GM12878 (cell line): Measurements from ENCODE around the gene CILP2. TPM values are rescaled to one million over a fixed set of nuclear protein-coding genes. Genes with fewer than 3 reads are reported as not detected.

Experiments
- ATAC-seq: fragments of 200-7000 bp; cut with Tn5 transposase; 3 replicates; pipeline ENCODE4 v1.9.1; 2020; ENCODE audit warnings: mild to moderate bottlenecking, moderate library complexity
- BruUV-seq: library from RNA; stranded (reverse); fragments of 400-500 nt; replicated peaks from 2 replicates; lab custom pipeline; 2021; lab: Mats Ljungman, UMichigan
- CTCF ChIA-PET: fragments of 300-600 bp; sonication (Branson Sonifier 250); formaldehyde crosslinking; extraction: SDS; loops from one replicate; lab custom pipeline; 2021; ENCODE audit warnings: inconsistent platforms; lab: Yijun Ruan, JAX
- POLR2A ChIA-PET: fragments of 350-600 bp; formaldehyde crosslinking; extraction: SDS; loops from one replicate; lab custom pipeline; 2021; ENCODE audit warnings: inconsistent platforms; lab: Charles Lee
- RAD21 ChIA-PET: fragments of 300-600 bp; sonication (Branson Sonifier 250); formaldehyde crosslinking; loops from one replicate; lab custom pipeline; 2023; ENCODE audit warnings: antibody characterized with exemption; ENCODE audit not compliant: unreplicated experiment; lab: Charles Lee
- SMC1A ChIA-PET: fragments of 300-600 bp; sonication (Branson Sonifier 250); formaldehyde crosslinking; loops from one replicate; lab custom pipeline; 2023; ENCODE audit not compliant: unreplicated experiment, uncharacterized antibody; lab: Charles Lee
- DNase-seq: peaks from one replicate; pipeline ENCODE4 v3.0.0-alpha.2; 2011; ENCODE audit warnings: low read depth, low spot score
- FAIRE-seq: peaks from 3 replicates; lab custom pipeline; 2011; peaks lifted over from hg19 to GRCh38; lab: Jason Lieb, UNC
- H2AFZ ChIP-seq: 2 replicates; pipeline ENCODE4 v1.6.0; 2011; ENCODE audit warnings: low read depth, low read length, control low read depth; ENCODE audit not compliant: control insufficient read depth
- H3K27ac ChIP-seq: 2 replicates; pipeline ENCODE4 v1.5.1; 2011; ENCODE audit warnings: control low read depth; ENCODE audit not compliant: control insufficient read depth, insufficient read depth
- H3K27me3 ChIP-seq, 2 experiments: replicated peaks in 1 of 2; 2 replicates each; pipeline versions ENCODE4 v1.6.0 to v1.6.1; 2011; ENCODE audit warnings: low read length in 1 of 2; ENCODE audit not compliant: control insufficient read depth in 2 of 2, insufficient read depth in 2 of 2
- H3K36me3 ChIP-seq, 2 experiments: 2 replicates each; pipeline ENCODE4 v1.5.1; 2011; ENCODE audit warnings: low read length in 1 of 2; ENCODE audit not compliant: control insufficient read depth in 2 of 2, insufficient read depth in 2 of 2
- H3K4me1 ChIP-seq: 2 replicates; pipeline ENCODE4 v1.6.1; 2011; ENCODE audit warnings: mild to moderate bottlenecking, low read length, moderate library complexity, mixed read lengths; ENCODE audit not compliant: control insufficient read depth, insufficient read depth
- H3K4me2 ChIP-seq: 2 replicates; pipeline ENCODE4 v1.6.0; 2011; ENCODE audit warnings: control low read depth; ENCODE audit not compliant: control insufficient read depth, insufficient read depth
- H3K4me3 ChIP-seq: fragments of 200-600 bp; sonication (generic); 2 replicates; pipeline ENCODE4 v1.5.1; 2016
- H3K79me2 ChIP-seq: 2 replicates; pipeline ENCODE4 v1.6.0; 2011; ENCODE audit warnings: low read length; ENCODE audit not compliant: control insufficient read depth, insufficient read depth
- H3K9ac ChIP-seq: 2 replicates; pipeline ENCODE4 v1.8.0; 2011; ENCODE audit warnings: low read length, control low read depth, mixed read lengths; ENCODE audit not compliant: control insufficient read depth, insufficient read depth
- H3K9me3 ChIP-seq: replicated peaks from 3 replicates; pipeline ENCODE4 v1.5.1; 2011; ENCODE audit warnings: mild to moderate bottlenecking, low read length; ENCODE audit not compliant: control insufficient read depth, insufficient read depth
- H4K20me1 ChIP-seq: 2 replicates; pipeline ENCODE4 v1.6.0; 2011; ENCODE audit not compliant: control insufficient read depth, insufficient read depth
- ATF3 ChIP-seq: IDR thresholded peaks from 2 replicates; pipeline ENCODE4 v1.6.1; 2011; ENCODE audit warnings: low read depth, mild to moderate bottlenecking, low read length, moderate library complexity, borderline replicate concordance; ENCODE audit errors: extremely low read depth
- BCL11A ChIP-seq: IDR thresholded peaks from 2 replicates; pipeline ENCODE4 v1.6.1; 2011; ENCODE audit warnings: low read depth, low read length
- BCL3 ChIP-seq: IDR thresholded peaks from 2 replicates; pipeline ENCODE4 v1.6.1; 2011; ENCODE audit warnings: borderline replicate concordance, low read depth, mild to moderate bottlenecking, moderate library complexity, low read length; ENCODE audit not compliant: insufficient read depth, poor library complexity, severe bottlenecking
- BHLHE40 ChIP-seq, 2 experiments: fragments of 450-650 bp in 1 of 2; IDR thresholded peaks; 2 replicates each; pipeline ENCODE4 v1.6.1; 2011 to 2017; ENCODE audit warnings: low read depth in 2 of 2, borderline replicate concordance in 1 of 2, improper control_type of control experiment in 1 of 2, low read length in 1 of 2, mild to moderate bottlenecking in 1 of 2
- CREM ChIP-seq: IDR thresholded peaks from 2 replicates; pipeline ENCODE4 v1.6.1; 2014; ENCODE audit warnings: antibody characterized with exemption, low read depth
- GATAD2B ChIP-seq: fragments of 450-650 bp; conservative IDR thresholded peaks from 2 replicates; pipeline ENCODE4 v1.6.1; 2017; ENCODE audit warnings: low read depth, mild to moderate bottlenecking, moderate library complexity
- HCFC1 ChIP-seq: fragments of 150-350 bp; IDR thresholded peaks from 2 replicates; pipeline ENCODE4 v1.6.1; 2014; ENCODE audit warnings: low read length
- MEF2A ChIP-seq: IDR thresholded peaks from 2 replicates; pipeline ENCODE4 v1.6.1; 2011; ENCODE audit warnings: low read depth, mild to moderate bottlenecking, low read length, moderate library complexity; ENCODE audit not compliant: insufficient read depth
- POLR2AphosphoS2 ChIP-seq: IDR thresholded peaks from 2 replicates; pipeline ENCODE4 v1.6.1; 2011; ENCODE audit warnings: low read depth, mild to moderate bottlenecking, low read length, improper control_type of control experiment, moderate library complexity
- SIN3A ChIP-seq: IDR thresholded peaks from 2 replicates; pipeline ENCODE4 v1.6.1; 2012; ENCODE audit warnings: low read depth, low read length, improper control_type of control experiment
- SKIL ChIP-seq: fragments of 450-650 bp; IDR thresholded peaks from 2 replicates; pipeline ENCODE4 v1.6.1; 2017; ENCODE audit warnings: mild to moderate bottlenecking, low read depth, inconsistent platforms; ENCODE audit not compliant: poor library complexity, severe bottlenecking
- SUZ12 ChIP-seq: fragments of 200-600 bp; sonication (generic); IDR thresholded peaks from one replicate; pipeline ENCODE4 v1.6.1; 2018; ENCODE audit warnings: antibody characterized with exemption, mild to moderate bottlenecking; ENCODE audit not compliant: unreplicated experiment
- whole genome bisulfite sequencing: methylation state at CpG from one replicate; pipeline ENCODE4 v1.1.6; 2016; ENCODE audit warnings: low lambda C conversion rate; ENCODE audit not compliant: insufficient replicate concordance, insufficient coverage; ENCODE audit errors: missing lambda C conversion rate; 5-methylcytosine and 5-hydroxymethylcytosine counted together
- in situ Hi-C: fragments of 300-500 bp; cut with MboI; formaldehyde crosslinking; loops from 9 replicates; pipeline ENCODE4 v1.14.3; 2018; ENCODE audit warnings: mixed read lengths
- intact Hi-C: fragments of 100-400 bp; cut with micrococcal nuclease; formaldehyde crosslinking; loops from one replicate; pipeline ENCODE4 v1.14.2; 2022; ENCODE audit not compliant: unreplicated experiment
- polyA plus RNA-seq, 11 experiments: library from polyadenylated mRNA; depleted of rRNA in 4 of 11; unstranded in 6 of 11; stranded (reverse) in 5 of 11; fragments of >200 nt; fragmentation: Nextera tagmentation in 4 of 11; fragmentation: Illumina TruSeq in 1 of 11; extraction: Ambion mirVana in 4 of 11; extraction: Trizol in 1 of 11; gene quantifications; 1 replicate in 1 of 11; 2 replicates in 10 of 11; pipeline versions ENCODE4 v1.2.1 to v1.2.3, GENCODE V29; 2011 to 2016; ENCODE audit warnings: inconsistent platforms in 2 of 11, missing spikeins in 2 of 11, low read depth in 1 of 11
- total RNA-seq, 4 experiments: library from RNA; depleted of rRNA in 3 of 4; stranded (reverse); fragments of >200 nt in 3 of 4; fragmentation: Illumina TruSeq in 1 of 4; extraction: Trizol in 1 of 4; gene quantifications; 2 replicates each; pipeline versions ENCODE4 v1.2.1 to v1.2.3, GENCODE V29; 2013 to 2021

The CILP2 gene
- total and polyA plus RNA-seq, 10 of the 15 experiments (the other 5 are each of a cell fraction or from before 2014, with no cell fraction given) = 0.05 to 0.08 (median 0.06) TPM; not detected in 6

DNA sequence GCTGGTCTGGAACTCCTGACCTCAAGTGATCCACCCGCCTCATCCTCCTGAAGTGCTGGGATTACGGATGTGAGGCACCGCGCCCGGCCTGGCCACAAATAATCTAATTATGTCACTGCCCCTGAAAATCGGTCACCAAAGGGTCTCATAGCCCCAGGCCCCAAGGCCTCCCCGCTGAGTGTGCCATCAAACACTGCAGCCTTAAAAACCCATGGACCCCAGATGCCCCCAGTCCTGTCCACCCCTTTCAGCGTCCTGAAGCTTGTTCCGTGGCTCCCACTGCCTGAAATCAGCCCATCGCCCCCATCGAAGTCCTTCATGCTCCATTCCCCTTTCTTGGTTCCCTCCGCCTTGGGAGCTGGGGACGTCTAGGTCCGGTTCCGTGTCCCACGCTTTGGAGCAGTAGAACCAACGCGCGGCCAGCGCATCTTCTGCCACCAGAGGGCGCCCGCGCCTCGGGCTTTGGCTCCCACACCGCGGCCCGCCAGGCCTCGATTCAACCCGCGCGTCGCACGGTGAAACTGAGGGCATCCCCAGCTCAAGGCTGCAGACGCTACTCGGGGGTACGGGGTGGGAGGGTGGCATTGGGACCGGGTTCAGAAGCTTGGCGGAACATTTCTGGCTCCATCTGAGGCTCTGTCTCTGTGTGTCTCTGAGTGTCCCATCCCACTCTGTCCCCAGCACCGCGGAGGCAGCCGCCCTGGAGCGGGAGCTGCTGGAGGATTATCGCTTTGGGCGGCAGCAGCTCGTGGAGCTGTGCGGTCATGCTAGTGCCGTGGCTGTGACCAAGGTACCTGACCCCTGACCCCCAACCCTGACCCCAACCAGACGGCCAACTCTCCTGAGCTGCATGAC, 5.9 kb upstream of the CILP2 start (continued):
- TF ChIP-seq BHLHE40 (IDR thresholded peaks at IDR 0.05; ENCODE audit: borderline replicate concordance in 1 of 2, low read depth in 2 of 2, low read length in 1 of 2) (0 out of 4 replicates have a peak, but pooled peaks of 1 of the 2 experiments have one; percentile 21), POLR2AphosphoS2 (no peak), HCFC1 (no peak), GATAD2B (no peak)

- Histone ChIP-seq H3K79me2 (no peaks in the 10 kb centered on the region), H3K27me3 (no peaks in the 10 kb centered on the region), H3K4me2 (no peak overlapping the region), H3K9me3 (no peaks in the 10 kb centered on the region), H3K4me3 (no peak overlapping the region), H3K4me1 (no peaks in the 10 kb centered on the region), H2AFZ (no peak overlapping the region), H4K20me1 (no peaks in the 10 kb centered on the region), H3K27ac (no peak overlapping the region), H3K36me3 (peaks cover 3 to 7% of the 10 kb centered on the region in 2 experiments), H3K9ac (no peak overlapping the region)
- BruUV-seq = no TSS peak
- ChIA-PET SMC1A (interaction anchor here (0.7 to 2.3 kb wide), 10 partner anchors 17 to 427 kb away, joined by 3 to 21 read pairs (median 5); partner anchors contain the start of genes GMIP, NDUFA13 and TSSK6), CTCF (interaction anchor here (0.7 to 3.6 kb wide), 23 partner anchors 8 to 426 kb away, joined by 3 to 50 read pairs (median 4); partner anchors contain the start of genes GMIP, NDUFA13 and PBX4), POLR2A (no interaction called here), RAD21 (interaction anchor here (0.6 to 3.5 kb wide), 9 partner anchors 14 to 129 kb away, joined by 3 to 22 read pairs (median 6); partner anchors contain the start of gene GMIP)
- in situ Hi-C loops (loop anchor here (25.0 kb wide), 4 partner anchors 879 to 1504 kb away; partner anchors contain the start of genes ZNF66 and ZNF737), intact Hi-C loops (loop anchor here (1.0 kb wide), 2 partner anchors 110 to 426 kb away; partner anchors contain the start of gene GMIP)
- FAIRE-seq (no peak), ATAC-seq (peak; percentile 6; the same call in 1 of the 3 replicates), DNase-seq (no peak)
- 67% methylated on average over 14 of the region's 14 CpGs for WGBS
- TF ChIP-seq ATF3 (no peak), SIN3A (no peak), CREM (no peak), MEF2A (no peak), SKIL (no peak), SUZ12 (no peak), BCL3 (no peak), BCL11A (no peak)
Measured at GRCh38 chr19:19532806-19533701, 5.0 kb upstream of the CILP2 start.
